Gastrocnemius medialis (tissue), 4 donors: ENCODE measurements around the gene PBX1. TPM values are rescaled to one million over a fixed set of nuclear protein-coding genes. Genes with fewer than 3 reads are reported as not detected.
"Not testable (repeated sequence)": the region's sequence is repeated elsewhere in the genome, so short reads cannot be mapped to it uniquely, and the experiment has no call there.

Experiments
- ATAC-seq, 2 donors: fragments of 150-250 bp; one replicate each; pipeline ENCODE4 v1.9.1; 2016
- DNase-seq, 2 donors: peaks; one replicate each; pipeline ENCODE4 v3.0.0-alpha.2; 2019
- H3K27ac ChIP-seq, 4 donors: fragments of 200-600 bp; sonication (generic); 1 replicate in 1 of 4; 2 replicates in 3 of 4; pipeline ENCODE4 v1.5.1; 2016 to 2018; ENCODE audit warnings: mild to moderate bottlenecking in 2 of 4, moderate library complexity in 1 of 4
- H3K27me3 ChIP-seq, 3 donors: fragments of 200-600 bp; sonication (generic) in 2 of 3; 1 replicate in 1 of 3; 2 replicates in 2 of 3; pipeline versions ENCODE4 v1.5.1 to v1.6.0; 2016 to 2019; ENCODE audit warnings: mild to moderate bottlenecking in 1 of 3, moderate library complexity in 1 of 3
- H3K36me3 ChIP-seq, 2 donors: fragments of 200-600 bp; sonication (generic) in 1 of 2; one replicate each; pipeline ENCODE4 v1.5.1; 2017 to 2018
- H3K4me1 ChIP-seq, 2 donors: fragments of 200-600 bp; sonication (generic) in 1 of 2; one replicate each; pipeline ENCODE4 v1.5.1; 2016 to 2017; ENCODE audit warnings: mild to moderate bottlenecking in 2 of 2
- H3K4me3 ChIP-seq, 4 donors: fragments of 200-600 bp; sonication (generic) in 3 of 4; 1 replicate in 1 of 4; 2 replicates in 3 of 4; pipeline ENCODE4 v1.5.1; 2016 to 2019; ENCODE audit warnings: mild to moderate bottlenecking in 2 of 4
- H3K9me3 ChIP-seq, 3 donors: fragments of 200-600 bp; sonication (generic) in 2 of 3; 1 replicate in 1 of 3; 2 replicates in 2 of 3; pipeline ENCODE4 v1.5.1; 2016 to 2019
- POLR2A ChIP-seq, 2 donors: fragments of 450-650 bp; IDR thresholded peaks; one replicate each; pipeline ENCODE4 v1.6.1; 2017; ENCODE audit warnings: antibody characterized with exemption in 2 of 2, mild to moderate bottlenecking in 2 of 2, moderate library complexity in 2 of 2
- in situ Hi-C, 4 donors: fragments of 200-750 bp; cut with MboI; loops; one replicate each; pipeline versions ENCODE4 v1.15.0 to v1.8.0; 2017; ENCODE audit warnings: low sequenced_read_pairs in 4 of 4
- intact Hi-C: fragments of 100-400 bp; cut with DNase I; formaldehyde crosslinking; loops from one replicate; pipeline ENCODE4 v1.15.1; 2023; ENCODE audit warnings: low total_unique reads
- total RNA-seq, 4 donors: library from RNA; depleted of rRNA; stranded (reverse); fragments of >200 nt; gene quantifications; one replicate each; pipeline versions ENCODE4 v1.1.0 to v1.2.3, GENCODE V29; 2016
- TF ChIP-seq, protein P1 (sequence below), 5 experiments: fragments of 450-650 bp in 3 of 5; fragments of 200-600 bp in 2 of 5; sonication (generic) in 2 of 5; IDR thresholded peaks in 4 of 5; conservative IDR thresholded peaks in 1 of 5; 1 replicate in 4 of 5; 2 replicates in 1 of 5; pipeline ENCODE4 v1.5.1; 2016 to 2019; ENCODE audit warnings: antibody characterized with exemption in 5 of 5, mild to moderate bottlenecking in 3 of 5, moderate library complexity in 3 of 5

The PBX1 gene
- total RNA-seq, 4 donors from 2014 or later: 21.7 to 36.5 (median 29.0) TPM

DNA sequence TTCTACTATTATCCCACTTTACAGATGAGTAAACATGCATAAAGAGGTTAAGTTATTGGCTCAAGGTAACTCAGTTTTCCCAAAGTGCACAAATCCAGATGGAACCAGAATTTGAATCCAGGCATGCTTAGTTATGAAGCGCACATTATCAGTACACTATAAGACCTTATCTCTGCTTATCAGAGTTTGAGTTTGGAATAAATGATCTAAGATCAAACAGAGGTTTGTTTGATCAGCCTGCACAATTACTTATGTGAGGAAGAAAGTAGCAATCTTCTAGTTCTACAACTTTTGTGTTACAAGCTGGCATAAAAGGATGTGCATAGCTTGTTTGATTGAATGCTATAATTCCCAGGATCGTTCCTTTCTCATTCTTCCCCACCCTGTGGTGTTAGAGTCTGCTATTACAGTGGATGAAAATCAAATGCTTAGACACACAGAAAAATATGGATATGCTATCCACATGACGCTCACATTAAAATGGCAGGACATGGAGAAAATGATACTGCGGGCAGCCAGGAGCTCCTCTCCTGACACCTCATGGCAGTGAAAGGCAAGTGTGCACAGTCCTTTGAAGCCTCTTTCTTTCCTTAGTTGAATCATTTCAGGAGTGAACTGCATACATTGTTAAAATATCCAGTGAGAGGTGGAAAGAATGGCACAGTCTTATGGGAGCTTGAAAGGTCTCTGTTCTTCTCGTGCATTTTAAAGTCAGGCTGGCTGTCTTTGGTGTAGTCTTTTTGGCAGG, 23.9 kb upstream of the PBX1 start:
- no peak for ATAC-seq
- no peaks in the 10 kb centered on the region for H3K36me3 ChIP-seq
- intact Hi-C loops: no loop called here
- no peaks in the 10 kb centered on the region for H3K27me3 ChIP-seq
- H3K4me1 ChIP-seq: no peaks in the 10 kb centered on the region
- no peak overlapping the region for H3K4me3 ChIP-seq
- TF ChIP-seq, protein P1, sequence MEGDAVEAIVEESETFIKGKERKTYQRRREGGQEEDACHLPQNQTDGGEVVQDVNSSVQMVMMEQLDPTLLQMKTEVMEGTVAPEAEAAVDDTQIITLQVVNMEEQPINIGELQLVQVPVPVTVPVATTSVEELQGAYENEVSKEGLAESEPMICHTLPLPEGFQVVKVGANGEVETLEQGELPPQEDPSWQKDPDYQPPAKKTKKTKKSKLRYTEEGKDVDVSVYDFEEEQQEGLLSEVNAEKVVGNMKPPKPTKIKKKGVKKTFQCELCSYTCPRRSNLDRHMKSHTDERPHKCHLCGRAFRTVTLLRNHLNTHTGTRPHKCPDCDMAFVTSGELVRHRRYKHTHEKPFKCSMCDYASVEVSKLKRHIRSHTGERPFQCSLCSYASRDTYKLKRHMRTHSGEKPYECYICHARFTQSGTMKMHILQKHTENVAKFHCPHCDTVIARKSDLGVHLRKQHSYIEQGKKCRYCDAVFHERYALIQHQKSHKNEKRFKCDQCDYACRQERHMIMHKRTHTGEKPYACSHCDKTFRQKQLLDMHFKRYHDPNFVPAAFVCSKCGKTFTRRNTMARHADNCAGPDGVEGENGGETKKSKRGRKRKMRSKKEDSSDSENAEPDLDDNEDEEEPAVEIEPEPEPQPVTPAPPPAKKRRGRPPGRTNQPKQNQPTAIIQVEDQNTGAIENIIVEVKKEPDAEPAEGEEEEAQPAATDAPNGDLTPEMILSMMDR (IDR thresholded peaks at IDR 0.05 in 4 of 5, conservative IDR thresholded peaks at IDR 0.05 in 1 of 5): no peak
- TF ChIP-seq POLR2A (IDR thresholded peaks at IDR 0.05): no peak
- no peaks in the 10 kb centered on the region for H3K9me3 ChIP-seq
- in situ Hi-C loops: no loop called here
- H3K27ac ChIP-seq: no peak overlapping the region
- no peak for DNase-seq

DNA sequence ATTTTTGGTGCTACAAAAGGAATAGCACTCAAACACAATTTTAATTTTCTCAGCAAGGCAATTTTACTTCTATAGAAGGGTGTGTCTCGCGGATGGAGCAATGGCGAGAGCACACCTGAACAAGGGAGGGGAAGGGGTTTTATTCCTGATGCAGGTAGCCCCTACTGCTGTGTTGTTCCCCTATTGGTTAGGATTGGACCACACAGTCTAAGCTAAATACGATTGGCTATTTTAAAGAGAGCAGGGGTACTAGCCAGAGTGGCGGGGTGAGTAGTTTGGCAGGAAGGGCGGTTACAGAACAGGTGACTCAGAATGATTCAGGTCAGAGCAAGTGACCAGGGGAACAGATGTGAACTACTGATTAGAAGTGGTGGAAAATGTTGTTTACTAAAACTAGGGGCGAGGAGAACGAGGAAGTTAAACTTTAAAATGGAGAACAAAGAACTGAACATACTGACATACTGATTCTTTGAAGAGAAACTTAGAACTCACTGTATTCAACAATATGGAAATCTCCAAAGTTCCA, 6.5 kb upstream of the PBX1 start:
- H3K4me3 ChIP-seq, H3K27ac ChIP-seq, in situ Hi-C loops, intact Hi-C loops, H3K4me1 ChIP-seq, H3K27me3 ChIP-seq, H3K36me3 ChIP-seq, H3K9me3 ChIP-seq, DNase-seq, ATAC-seq: not testable (repeated sequence)

DNA sequence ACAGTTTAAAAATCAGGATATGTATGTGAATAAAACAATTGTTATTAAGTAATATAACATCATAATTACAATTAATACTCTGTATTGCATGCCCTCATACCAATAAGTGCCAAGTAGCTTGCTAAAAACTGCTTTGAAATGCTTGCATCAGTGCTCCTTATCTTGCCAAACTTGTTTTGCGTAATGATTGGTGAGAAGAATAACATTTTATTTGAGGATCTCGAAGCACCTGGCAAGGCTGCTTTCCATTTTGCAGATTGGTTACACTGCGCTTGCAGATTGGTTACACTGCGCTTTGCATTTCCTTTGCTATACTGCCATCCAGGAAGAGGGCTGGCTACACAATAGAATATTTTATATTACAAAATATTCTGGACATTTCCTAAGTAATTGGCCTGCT, 1.7 kb upstream of the PBX1 start:
- in situ Hi-C loops: loop anchor here in 1 of 4 donors (5.0 kb wide), 1 partner anchor 235 kb away; no protein-coding TSS in a partner anchor

DNA sequence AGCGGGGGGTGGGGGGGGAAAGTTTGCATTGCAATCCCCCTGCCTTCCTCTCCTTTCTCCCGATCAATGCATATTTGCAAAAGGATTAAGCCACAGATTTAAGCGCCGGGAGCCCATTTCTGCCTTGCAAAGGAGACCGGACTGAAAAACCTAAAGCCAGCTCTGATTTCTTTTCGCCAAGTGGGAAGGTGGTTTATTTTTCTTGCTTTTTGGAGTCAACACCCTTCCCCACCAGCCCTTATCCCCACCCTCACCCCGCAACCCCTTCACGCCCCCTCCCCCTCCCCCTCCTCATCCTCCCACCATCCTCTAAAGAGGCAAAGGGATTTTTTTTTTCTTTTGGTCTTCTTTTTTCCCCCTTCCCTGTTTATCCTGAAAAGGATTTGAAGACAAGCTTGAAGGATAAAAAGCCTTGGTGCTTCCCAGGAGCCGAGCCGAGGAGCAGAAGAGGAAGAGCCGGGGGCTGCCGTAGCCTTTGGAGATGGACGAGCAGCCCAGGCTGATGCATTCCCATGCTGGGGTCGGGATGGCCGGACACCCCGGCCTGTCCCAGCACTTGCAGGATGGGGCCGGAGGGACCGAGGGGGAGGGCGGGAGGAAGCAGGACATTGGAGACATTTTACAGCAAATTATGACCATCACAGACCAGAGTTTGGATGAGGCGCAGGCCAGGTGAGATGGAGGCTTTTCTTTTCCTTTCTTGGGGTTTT, 513 bp downstream of the PBX1 start:
- in situ Hi-C loops: loop anchor here in 1 of 4 donors (5.0 kb wide), 1 partner anchor 233 kb away; no protein-coding TSS in a partner anchor
- peak in 1 of 2 donors; percentile 1 for ATAC-seq

More for the DNA sequence above, 1.7 kb upstream of the PBX1 start:
- DNase-seq: no peak
- Histone ChIP-seq H3K27me3 (no peaks in the 10 kb centered on the region), H3K27ac (peak overlapping the region in 3 of 4 donors; percentile 89 to 91 (median 90)), H3K36me3 (no peaks in the 10 kb centered on the region), H3K4me1 (peaks cover 14% of the 10 kb centered on the region in 2 donors), H3K9me3 (no peaks in the 10 kb centered on the region), H3K4me3 (no peak overlapping the region)
- intact Hi-C loops: no loop called here
- no peak for ATAC-seq
- TF ChIP-seq, protein P1 (IDR thresholded peaks at IDR 0.05 in 4 of 5, conservative IDR thresholded peaks at IDR 0.05 in 1 of 5): no peak
- no peak for TF ChIP-seq POLR2A (IDR thresholded peaks at IDR 0.05)

More for the DNA sequence above, 513 bp downstream of the PBX1 start:
- H3K4me1 ChIP-seq: peaks cover 21 to 26% of the 10 kb centered on the region in 2 donors
- peak overlapping the region; percentile 89 to 92 (median 90) for H3K27ac ChIP-seq
- no peaks in the 10 kb centered on the region for H3K27me3 ChIP-seq
- DNase-seq: peak in 1 of 2 donors; percentile 37
- H3K36me3 ChIP-seq: no peaks in the 10 kb centered on the region
- H3K4me3 ChIP-seq: peak overlapping the region; percentile 72 to 94 (median 82)
- TF ChIP-seq, protein P1 (IDR thresholded peaks at IDR 0.05 in 4 of 5, conservative IDR thresholded peaks at IDR 0.05 in 1 of 5): no peak
- no peak for TF ChIP-seq POLR2A (IDR thresholded peaks at IDR 0.05)
- intact Hi-C loops: loop anchor here (2.0 to 10.0 kb wide), 4 partner anchors 45 to 227 kb away; no protein-coding TSS in a partner anchor
- H3K9me3 ChIP-seq: no peaks in the 10 kb centered on the region
